GM19438 (cell line): ENCODE results near the gene TCF7.

Source experiments
- ATAC-seq: cut with Tn5 transposase; IDR thresholded peaks from one replicate; pipeline ENCODE4 v1.9.1; 2021; ENCODE audit warnings: low read depth; ENCODE audit not compliant: unreplicated experiment

TCF7 gene

GRCh38 chr5:134111741-134112647 is 2.5 kb upstream of the TCF7 start:
- no peak for ATAC-seq

- no peak for ATAC-seq
These were observed 1.6 kb upstream of the TCF7 start for GRCh38 chr5:134112726-134113362.

- ATAC-seq, result no peak
These were observed 1.1 kb upstream of the TCF7 start for GRCh38 chr5:134113363-134113889.

GRCh38 chr5:134114886-134115805 is 665 bp downstream of the TCF7 start:
- ATAC-seq, result peak; percentile 11

GRCh38 chr5:134115806-134116175 is 1.3 kb downstream of the TCF7 start:
- no peak for ATAC-seq

- no peak for ATAC-seq
These were observed 1.8 kb downstream of the TCF7 start for GRCh38 chr5:134116286-134116685.

- ATAC-seq, result no peak
These were observed 2.6 kb downstream of the TCF7 start for GRCh38 chr5:134116789-134117761.

- no peak for ATAC-seq
These were observed 3.8 kb downstream of the TCF7 start for GRCh38 chr5:134118212-134118835.

- no peak for ATAC-seq
These were observed 5.2 kb downstream of the TCF7 start for GRCh38 chr5:134119720-134120119.

GRCh38 chr5:134120386-134121138 is 6.1 kb downstream of the TCF7 start:
- ATAC-seq, result no peak

- ATAC-seq, result no peak
These were observed 8.0 kb downstream of the TCF7 start for GRCh38 chr5:134122530-134122929.

GRCh38 chr5:134123360-134123759 is 8.9 kb downstream of the TCF7 start:
- ATAC-seq, result no peak

- ATAC-seq, result no peak
These were observed 10.0 kb downstream of the TCF7 start for GRCh38 chr5:134124289-134125038.

- no peak for ATAC-seq
These were observed 10.8 kb downstream of the TCF7 start for GRCh38 chr5:134125039-134126015.

GRCh38 chr5:134127376-134127861 is 12.9 kb downstream of the TCF7 start:
- no peak for ATAC-seq

GRCh38 chr5:134127988-134128647 is 13.6 kb downstream of the TCF7 start:
- ATAC-seq, result no peak
